DMS 273 (cell line): ENCODE results near the gene SEPTIN12.

Experiments
- DNase-seq: peaks from one replicate; lab custom pipeline; 2025; ENCODE audit not compliant: unreplicated experiment; lab: John Stamatoyannopoulos, UW

SEPTIN12 gene

DNA sequence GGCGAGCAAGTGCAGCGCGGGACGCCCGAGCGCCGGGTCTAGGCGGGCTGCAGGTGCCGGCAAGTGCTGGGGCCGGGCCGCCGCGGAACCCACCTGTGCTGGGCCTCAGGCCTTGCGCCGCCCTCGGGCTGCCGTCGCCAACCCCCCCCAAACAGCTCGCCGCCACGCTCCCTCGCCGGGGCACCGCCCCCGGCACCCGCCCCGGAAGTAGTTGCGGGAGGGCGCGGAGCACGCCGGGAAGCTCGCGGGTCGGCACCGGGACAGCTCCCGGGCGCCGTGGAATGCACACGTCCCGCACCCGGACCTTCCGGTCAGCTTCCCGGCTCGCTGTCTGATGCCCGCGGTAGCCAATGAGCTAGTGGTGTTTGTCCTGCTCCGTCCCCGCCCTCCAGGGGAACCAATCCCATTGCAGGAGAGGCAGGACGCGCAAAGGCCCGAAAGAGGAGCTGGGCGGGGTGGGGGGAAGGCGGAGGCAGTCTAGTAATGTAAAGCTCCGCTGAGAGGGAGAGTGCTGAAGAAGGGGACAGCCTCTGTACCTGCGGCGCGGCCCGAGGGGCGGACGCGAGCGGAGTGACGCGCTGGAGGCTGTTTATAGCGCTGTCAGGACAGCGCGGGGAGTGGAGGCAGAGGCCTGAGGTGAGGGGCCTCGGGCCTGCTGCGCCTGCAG, 53.9 kb downstream of the SEPTIN12 start, which contains the start of the genes ANKS3 and DNAAF8:
ANKS3 (minus strand) TSS at position 209 of the 667 bp plus-strand sequence. CDS start 4,122 bp downstream, outside the sequence.
DNAAF8 (plus strand) TSS at position 475 of the 667 bp plus-strand sequence. CDS start 1,978 bp downstream, outside the sequence.
- peak; percentile 97 for DNase-seq

DNA sequence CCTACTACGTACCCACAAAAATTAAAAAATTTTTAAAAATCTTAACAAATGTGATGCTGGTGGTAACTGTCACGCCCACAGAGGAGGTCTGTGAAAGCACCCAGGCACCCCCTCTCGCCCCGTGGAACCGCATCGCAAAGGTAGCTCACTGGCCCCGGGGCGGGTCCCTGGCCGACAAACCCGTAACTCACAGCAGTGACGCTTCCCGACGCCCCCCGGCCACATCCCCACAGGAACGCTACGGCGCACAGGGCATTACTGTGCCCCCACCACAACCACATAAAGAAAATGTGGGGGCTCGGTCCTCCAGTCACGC, 54.4 kb downstream of the SEPTIN12 start:
- peak; percentile 65 for DNase-seq

GRCh38 chr16:4733211-4733742, 54.9 kb downstream of the SEPTIN12 start:
- no peak for DNase-seq

DNA sequence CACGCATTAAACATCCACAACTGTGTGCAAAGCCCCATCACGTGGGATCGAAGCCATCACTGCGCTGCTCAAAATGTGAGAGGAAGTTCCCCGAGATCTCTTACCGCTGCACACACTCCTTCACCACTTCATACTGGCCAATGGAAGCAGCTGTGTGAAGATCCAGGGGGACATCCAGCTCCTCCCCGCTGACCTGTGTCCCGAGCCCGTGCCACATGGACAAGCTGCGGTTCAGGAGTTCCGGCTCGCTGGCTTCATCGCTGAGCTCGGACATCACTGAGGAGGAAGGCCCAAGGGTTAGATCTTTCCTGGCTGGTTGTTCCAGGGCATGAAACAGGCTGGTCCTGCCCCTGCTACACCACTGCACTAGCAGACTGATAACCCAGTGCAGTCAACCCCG, 58.3 kb downstream of the SEPTIN12 start:
- DNase-seq: no peak

DNA sequence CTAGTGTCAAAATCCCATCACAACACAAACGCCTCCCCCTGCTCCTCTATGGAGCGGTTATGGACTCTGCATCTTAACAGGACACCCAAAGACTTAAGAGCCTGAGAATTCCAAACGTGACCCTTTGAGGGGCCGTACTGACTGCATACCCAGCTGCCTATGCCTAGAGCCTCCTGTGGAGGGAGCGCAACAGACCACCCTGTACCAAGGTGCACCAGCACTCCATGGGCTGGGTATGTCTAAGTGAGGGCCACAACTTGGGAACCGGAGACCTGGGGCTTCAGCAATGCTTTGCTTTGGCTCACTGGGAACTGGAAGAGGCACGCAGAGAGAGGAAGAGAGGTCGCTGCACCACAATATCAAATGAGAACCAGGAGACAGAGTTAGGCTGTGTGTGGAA, 59.5 kb downstream of the SEPTIN12 start:
- no peak for DNase-seq
